HG02623 (cell line): ENCODE measurements around the gene DOK1.
A peak's percentile ranks its signal among the peaks of the same experiment; 100 is the strongest.

Source experiments
- ATAC-seq: cut with Tn5 transposase; IDR thresholded peaks from one replicate; pipeline ENCODE4 v1.9.1; 2021; ENCODE audit warnings: moderate library complexity; ENCODE audit not compliant: unreplicated experiment

DOK1 gene

DNA sequence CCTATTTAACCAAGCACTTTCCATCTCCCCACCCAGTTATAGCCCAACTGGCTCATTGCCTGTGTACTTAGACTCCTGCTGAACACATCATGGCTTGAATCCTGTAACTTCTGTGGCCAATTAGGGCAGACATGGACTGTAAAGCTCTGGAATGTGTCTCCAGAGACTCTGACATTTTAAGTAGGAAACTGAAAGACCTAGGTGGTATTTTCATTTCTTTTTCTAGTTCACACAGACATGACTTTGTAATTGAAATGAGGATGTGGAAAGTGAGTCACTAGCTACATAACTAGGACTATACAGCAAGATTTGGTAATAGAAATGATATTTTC is 12.2 kb downstream of the DOK1 start:
- ATAC-seq, result no peak

- no peak for ATAC-seq
Measured at GRCh38 chr2:74567881-74568280, 13.4 kb downstream of the DOK1 start.

- no peak for ATAC-seq
Measured at GRCh38 chr2:74569686-74570085, 15.2 kb downstream of the DOK1 start.

DNA sequence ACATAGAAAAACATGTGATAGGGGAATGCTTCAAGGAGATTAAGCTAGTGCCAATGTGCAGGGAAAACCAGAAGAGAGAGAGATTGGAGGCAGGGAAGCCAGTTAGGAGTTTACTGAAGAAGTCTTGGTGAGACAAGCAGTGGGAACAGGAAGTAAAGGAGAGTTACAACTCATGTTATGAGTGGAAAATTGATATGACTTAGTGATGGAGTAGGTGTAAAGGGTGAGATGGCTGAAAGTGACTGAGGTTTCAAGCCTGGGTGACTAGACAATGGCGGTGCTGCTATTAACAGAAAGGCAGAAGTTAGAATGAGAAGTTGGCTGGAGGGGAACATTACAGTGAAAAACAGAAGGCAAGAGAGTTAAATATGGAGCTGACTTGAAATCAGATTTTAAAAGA is 16.5 kb downstream of the DOK1 start:
- peak; percentile 60 for ATAC-seq

DNA sequence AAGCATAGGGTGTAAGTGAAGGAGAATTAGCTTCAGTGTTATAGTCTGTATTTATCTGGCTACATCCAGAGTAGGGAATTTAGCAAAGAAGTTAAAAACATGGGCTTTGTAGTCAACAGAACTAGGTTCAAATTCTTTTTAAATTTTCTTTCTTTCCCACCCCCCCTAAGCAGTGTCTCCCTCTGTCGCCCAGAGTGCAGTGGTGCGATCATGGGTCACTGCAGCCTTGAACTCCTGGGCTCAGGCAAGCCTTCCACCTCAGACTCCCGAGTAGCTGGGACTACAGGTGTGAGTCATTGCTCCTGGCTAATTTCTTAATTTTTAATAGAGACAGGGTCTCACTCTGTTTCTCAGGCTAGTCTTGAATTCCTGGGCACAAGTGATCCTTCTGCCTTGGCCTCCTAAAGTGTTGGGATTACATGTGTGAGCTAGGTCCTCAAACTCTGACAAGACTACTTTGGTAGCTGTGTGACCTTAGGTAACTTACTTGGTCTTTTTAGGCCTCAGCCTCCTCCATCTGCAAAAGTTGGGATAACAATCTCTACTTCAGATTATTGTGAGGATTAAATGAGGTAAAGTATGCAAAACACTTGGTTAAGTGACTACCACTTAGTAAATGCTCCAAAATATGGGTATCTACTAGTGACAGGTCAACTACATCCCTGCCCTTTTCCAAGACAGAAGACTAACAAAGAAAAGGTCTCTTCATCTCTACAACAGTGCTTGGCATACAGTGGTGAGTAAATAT is 17.8 kb downstream of the DOK1 start:
- ATAC-seq, result no peak

GRCh38 chr2:74573747-74574562 is 19.4 kb downstream of the DOK1 start:
- ATAC-seq, result no peak

- ATAC-seq, result no peak
Measured at GRCh38 chr2:74575320-74575719, 20.8 kb downstream of the DOK1 start.

- no peak for ATAC-seq
Measured at GRCh38 chr2:74576211-74576862, 21.8 kb downstream of the DOK1 start.

DNA sequence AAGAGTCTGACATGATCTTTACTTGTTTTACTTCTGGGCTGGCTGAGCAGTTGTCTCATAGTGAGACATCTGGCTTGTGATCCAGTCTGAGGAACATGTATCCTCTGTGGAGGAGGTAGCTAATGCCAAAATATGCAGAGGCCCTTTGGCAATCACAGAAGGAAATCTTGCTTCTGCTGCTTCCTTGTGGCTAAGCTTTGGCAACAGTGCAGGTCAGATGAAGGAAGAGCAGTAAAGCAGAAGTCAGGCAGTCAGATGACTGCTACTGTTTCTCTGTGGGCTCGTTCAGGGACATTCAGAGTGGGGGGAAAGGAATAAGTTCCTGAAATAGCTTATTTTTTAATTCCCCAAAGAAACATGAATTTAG is 22.3 kb downstream of the DOK1 start:
- ATAC-seq, result no peak

GRCh38 chr2:74577448-74577847 is 22.9 kb downstream of the DOK1 start:
- no peak for ATAC-seq

DNA sequence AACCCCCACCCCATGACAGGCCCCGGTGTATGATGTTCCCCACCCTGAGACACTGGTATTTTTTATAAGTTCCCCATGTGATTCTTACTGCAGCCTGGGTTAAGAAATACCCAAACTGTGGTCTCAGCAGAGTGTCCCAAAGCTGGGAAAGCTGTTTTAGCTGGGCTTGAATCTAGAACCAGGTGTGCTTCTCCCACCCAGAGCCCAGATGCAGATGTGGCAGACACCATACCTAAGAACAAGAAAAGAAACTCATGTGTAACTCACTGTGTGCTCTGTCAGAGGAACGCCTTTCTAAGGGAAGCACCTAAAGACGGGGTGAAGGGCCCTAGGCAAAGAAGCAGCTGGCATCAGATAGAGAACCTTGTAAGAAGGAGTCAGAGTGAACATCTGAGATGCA is 23.9 kb downstream of the DOK1 start:
- ATAC-seq, result peak; percentile 42

DNA sequence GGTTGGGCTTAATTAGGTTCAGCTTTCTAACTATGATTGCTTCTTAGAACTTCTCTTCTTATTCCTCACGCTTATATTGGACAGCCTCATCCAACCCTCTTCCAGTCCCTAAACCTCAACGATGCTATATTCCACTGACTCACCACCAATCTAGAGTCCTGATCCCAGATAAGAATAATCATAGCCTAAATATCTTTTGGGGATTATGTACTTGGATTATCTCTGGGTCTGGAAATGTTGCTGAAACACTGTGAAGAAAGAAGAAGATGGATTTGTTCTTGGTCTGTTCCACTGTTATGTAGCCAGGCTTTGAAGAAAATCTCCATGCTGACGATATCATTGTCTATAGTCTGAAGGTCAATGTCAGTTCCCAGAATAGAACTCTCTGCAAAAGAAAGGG is 26.9 kb downstream of the DOK1 start:
- ATAC-seq, result no peak

GRCh38 chr2:74582184-74582583 is 27.7 kb downstream of the DOK1 start:
- ATAC-seq, result no peak

DNA sequence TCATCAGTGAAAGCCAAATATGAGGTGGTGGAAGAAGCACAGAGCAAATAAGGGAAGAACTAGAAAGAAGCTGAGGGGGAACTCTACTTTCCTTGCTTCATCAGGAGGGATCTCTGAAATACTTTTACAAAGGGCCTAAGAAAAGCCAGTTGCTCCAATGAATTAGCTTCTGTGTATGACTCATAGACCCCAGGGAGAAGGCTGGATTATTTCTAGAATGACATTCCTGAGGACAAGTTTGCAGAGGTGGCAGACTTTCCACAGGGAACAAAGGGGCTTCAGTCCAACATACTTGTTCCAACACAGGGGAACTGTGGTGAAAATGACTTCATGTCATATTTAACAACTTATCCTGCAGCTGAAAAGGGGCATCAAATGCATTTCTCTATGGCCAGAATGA is 29.0 kb downstream of the DOK1 start:
- no peak for ATAC-seq

- ATAC-seq, result no peak
Measured at GRCh38 chr2:74584088-74584645, 29.6 kb downstream of the DOK1 start.

GRCh38 chr2:74585406-74586185 is 31.1 kb downstream of the DOK1 start:
- ATAC-seq, result no peak

GRCh38 chr2:74587664-74588277 is 33.3 kb downstream of the DOK1 start:
- ATAC-seq, result peak; percentile 51

DNA sequence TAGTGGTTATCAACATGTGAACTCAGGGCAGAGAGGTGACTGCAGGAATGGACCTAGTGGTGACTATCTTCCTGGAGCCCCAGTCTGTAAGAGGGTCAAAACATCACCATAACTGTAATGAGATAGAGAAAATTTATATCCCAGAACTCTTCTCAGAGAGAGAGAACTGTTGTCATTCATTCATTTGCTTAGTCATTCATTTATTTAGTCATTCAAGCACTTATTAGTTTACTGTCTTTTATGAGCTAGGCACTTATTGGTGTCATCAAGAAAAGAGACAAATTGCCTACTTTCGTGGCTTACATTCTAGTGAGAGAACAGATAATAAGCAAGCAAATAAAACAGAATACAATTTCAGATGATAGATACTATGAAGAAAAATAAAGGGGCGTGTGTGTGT is 34.1 kb downstream of the DOK1 start:
- ATAC-seq, result no peak

GRCh38 chr2:74593826-74594772 is 39.6 kb downstream of the DOK1 start:
- ATAC-seq, result no peak
